ENCODE results near the gene TTC14. TPM values are rescaled to one million over a fixed set of nuclear protein-coding genes. Genes with fewer than 3 reads are reported as not detected.

The TTC14 gene
- total RNA-seq, 1 experiment from 2014 or later, result 71.4 TPM

DNA sequence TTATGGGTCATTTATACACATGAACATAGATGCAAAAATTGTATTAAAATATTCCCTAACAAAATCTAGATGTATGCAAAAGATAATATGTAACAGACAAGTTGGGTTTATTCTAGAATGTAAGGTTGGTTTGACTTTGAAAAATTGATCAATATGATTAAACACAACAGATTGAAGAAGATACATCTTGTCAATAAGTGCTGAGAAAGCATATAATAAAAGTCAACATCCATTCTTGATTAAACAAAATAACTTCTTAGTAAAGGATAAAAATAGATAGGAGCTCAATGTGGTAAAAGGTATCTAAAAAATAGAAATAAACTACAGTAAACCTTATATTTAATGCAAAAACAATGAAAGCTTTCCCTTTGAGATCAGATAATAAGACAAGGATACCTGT is 39.0 kb downstream of the TTC14 start:
- Histone ChIP-seq H3K9me3 (ENCODE audit: control insufficient read depth, insufficient read depth, low read depth, low read length) (no peaks in the 10 kb centered on the region), H3K4me3 (ENCODE audit: low read depth in 2 of 2, low read length in 2 of 2) (no peak overlapping the region), H3K27me3 (ENCODE audit: control insufficient read depth, insufficient read depth, low read length) (peaks cover 2% of the 10 kb centered on the region; the same call in 1 of the 2 replicates), H3K27ac (ENCODE audit: low read length) (no peak overlapping the region), H3K36me3 (ENCODE audit: control insufficient read depth, insufficient read depth, low read length) (no peaks in the 10 kb centered on the region), H3K4me1 (ENCODE audit: control insufficient read depth, insufficient read depth, low read length) (no peaks in the 10 kb centered on the region)
- ChIA-PET POLR2A (no interaction called here), CTCF (no interaction called here)
- intact Hi-C loops (cut with micrococcal nuclease; ENCODE audit: unreplicated experiment), result no loop called here
- ATAC-seq, result no peak
- no peak for DNase-seq (ENCODE audit: low read depth, low spot score)
- in situ Hi-C loops (cut with HindIII; ENCODE audit: low pct_unique_long_range_greater_than_20kb, low sequenced_read_pairs), result no loop called here
- TF ChIP-seq, protein P1, sequence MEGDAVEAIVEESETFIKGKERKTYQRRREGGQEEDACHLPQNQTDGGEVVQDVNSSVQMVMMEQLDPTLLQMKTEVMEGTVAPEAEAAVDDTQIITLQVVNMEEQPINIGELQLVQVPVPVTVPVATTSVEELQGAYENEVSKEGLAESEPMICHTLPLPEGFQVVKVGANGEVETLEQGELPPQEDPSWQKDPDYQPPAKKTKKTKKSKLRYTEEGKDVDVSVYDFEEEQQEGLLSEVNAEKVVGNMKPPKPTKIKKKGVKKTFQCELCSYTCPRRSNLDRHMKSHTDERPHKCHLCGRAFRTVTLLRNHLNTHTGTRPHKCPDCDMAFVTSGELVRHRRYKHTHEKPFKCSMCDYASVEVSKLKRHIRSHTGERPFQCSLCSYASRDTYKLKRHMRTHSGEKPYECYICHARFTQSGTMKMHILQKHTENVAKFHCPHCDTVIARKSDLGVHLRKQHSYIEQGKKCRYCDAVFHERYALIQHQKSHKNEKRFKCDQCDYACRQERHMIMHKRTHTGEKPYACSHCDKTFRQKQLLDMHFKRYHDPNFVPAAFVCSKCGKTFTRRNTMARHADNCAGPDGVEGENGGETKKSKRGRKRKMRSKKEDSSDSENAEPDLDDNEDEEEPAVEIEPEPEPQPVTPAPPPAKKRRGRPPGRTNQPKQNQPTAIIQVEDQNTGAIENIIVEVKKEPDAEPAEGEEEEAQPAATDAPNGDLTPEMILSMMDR (IDR thresholded peaks at IDR 0.05), result no peak
- no peak for TF ChIP-seq TCF7L2 (IDR thresholded peaks at IDR 0.05; ENCODE audit: low read depth, low read length)
- TF ChIP-seq, protein P2, sequence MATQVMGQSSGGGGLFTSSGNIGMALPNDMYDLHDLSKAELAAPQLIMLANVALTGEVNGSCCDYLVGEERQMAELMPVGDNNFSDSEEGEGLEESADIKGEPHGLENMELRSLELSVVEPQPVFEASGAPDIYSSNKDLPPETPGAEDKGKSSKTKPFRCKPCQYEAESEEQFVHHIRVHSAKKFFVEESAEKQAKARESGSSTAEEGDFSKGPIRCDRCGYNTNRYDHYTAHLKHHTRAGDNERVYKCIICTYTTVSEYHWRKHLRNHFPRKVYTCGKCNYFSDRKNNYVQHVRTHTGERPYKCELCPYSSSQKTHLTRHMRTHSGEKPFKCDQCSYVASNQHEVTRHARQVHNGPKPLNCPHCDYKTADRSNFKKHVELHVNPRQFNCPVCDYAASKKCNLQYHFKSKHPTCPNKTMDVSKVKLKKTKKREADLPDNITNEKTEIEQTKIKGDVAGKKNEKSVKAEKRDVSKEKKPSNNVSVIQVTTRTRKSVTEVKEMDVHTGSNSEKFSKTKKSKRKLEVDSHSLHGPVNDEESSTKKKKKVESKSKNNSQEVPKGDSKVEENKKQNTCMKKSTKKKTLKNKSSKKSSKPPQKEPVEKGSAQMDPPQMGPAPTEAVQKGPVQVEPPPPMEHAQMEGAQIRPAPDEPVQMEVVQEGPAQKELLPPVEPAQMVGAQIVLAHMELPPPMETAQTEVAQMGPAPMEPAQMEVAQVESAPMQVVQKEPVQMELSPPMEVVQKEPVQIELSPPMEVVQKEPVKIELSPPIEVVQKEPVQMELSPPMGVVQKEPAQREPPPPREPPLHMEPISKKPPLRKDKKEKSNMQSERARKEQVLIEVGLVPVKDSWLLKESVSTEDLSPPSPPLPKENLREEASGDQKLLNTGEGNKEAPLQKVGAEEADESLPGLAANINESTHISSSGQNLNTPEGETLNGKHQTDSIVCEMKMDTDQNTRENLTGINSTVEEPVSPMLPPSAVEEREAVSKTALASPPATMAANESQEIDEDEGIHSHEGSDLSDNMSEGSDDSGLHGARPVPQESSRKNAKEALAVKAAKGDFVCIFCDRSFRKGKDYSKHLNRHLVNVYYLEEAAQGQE (IDR thresholded peaks at IDR 0.05; ENCODE audit: insufficient read depth in 1 of 2, low read depth in 2 of 2, low read length in 1 of 2), result no peak
- no peak for TF ChIP-seq SIN3A (IDR thresholded peaks at IDR 0.05; ENCODE audit: borderline replicate concordance, insufficient read depth, low read depth, low read length)
- TF ChIP-seq POLR2AphosphoS5 (IDR thresholded peaks at IDR 0.05; ENCODE audit: low read depth, low read length), result no peak
- BruUV-seq (replicated peaks), result no TSS peak

DNA sequence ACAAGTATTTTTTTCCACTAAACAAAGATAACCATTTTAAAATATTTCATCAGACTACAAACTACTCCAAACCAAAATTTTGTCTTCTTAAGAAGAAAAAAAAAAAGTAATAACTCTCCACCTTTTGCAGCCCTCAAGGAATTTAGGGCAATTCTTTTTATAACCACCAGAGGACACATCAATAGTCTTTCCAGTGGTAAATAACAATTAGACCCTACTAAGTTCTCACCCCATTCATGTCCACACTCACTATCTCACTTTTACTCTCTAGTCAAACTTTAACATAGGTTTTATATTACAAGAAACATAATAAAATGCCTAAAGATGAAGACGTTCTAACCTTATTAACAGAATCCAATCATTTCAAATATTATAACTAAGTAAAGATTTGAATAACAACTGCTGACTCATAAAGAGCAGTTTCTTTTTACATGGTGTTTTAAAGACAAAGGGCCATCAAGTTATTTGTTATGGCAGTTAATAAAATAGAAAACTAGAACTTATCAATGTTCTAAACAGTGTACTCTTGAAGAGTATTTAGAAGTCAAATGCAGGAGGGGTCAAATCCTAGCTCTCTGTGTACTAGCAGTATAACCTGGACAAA is 44.3 kb downstream of the TTC14 start:
- Histone ChIP-seq H3K27me3 (ENCODE audit: control insufficient read depth, insufficient read depth, low read length) (peaks cover 4% of the 10 kb centered on the region), H3K4me3 (ENCODE audit: low read depth in 2 of 2, low read length in 2 of 2) (no peak overlapping the region), H3K9me3 (ENCODE audit: control insufficient read depth, insufficient read depth, low read depth, low read length) (no peaks in the 10 kb centered on the region), H3K36me3 (ENCODE audit: control insufficient read depth, insufficient read depth, low read length) (no peaks in the 10 kb centered on the region), H3K4me1 (ENCODE audit: control insufficient read depth, insufficient read depth, low read length) (no peaks in the 10 kb centered on the region), H3K27ac (ENCODE audit: low read length) (no peak overlapping the region)
- no TSS peak for BruUV-seq (replicated peaks)
- ChIA-PET CTCF (no interaction called here), POLR2A (no interaction called here)
- in situ Hi-C loops (cut with HindIII; ENCODE audit: low pct_unique_long_range_greater_than_20kb, low sequenced_read_pairs), result no loop called here
- intact Hi-C loops (cut with micrococcal nuclease; ENCODE audit: unreplicated experiment), result no loop called here
- DNase-seq (ENCODE audit: low read depth, low spot score), result peak; percentile 7
- TF ChIP-seq, protein P1 (IDR thresholded peaks at IDR 0.05), result peak; percentile 38; the same call in 1 of the 2 replicates
- TF ChIP-seq SIN3A (IDR thresholded peaks at IDR 0.05; ENCODE audit: borderline replicate concordance, insufficient read depth, low read depth, low read length), result no peak
- TF ChIP-seq, protein P2 (IDR thresholded peaks at IDR 0.05; ENCODE audit: insufficient read depth in 1 of 2, low read depth in 2 of 2, low read length in 1 of 2), result no peak
- no peak for TF ChIP-seq POLR2AphosphoS5 (IDR thresholded peaks at IDR 0.05; ENCODE audit: low read depth, low read length)
- TF ChIP-seq TCF7L2 (IDR thresholded peaks at IDR 0.05; ENCODE audit: low read depth, low read length), result no peak
- ATAC-seq, result no peak

All from Panc1 (cell line).